ENCODE results near the gene RMND1.
"Not testable (repeated sequence)": the region's sequence is repeated elsewhere in the genome, so short reads cannot be mapped to it uniquely, and the experiment has no call there.

RMND1 gene

DNA sequence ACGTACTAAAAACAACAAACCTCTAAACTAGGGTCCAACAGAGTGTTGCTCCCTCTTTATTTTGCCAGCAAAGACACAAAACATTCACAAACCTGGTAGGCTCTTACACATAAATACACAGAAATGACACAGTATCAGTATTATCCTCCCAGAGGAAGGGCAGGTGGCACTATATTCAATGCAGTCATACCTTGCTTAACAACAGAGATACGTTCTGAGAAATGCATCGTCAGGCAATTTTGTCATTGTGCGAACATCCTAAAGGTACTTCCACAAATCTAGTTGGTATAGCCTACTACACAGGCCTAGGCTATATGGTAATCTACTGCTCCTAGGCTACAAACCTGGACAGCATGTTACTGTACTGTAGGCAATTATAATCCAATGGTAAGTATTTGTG lies 70.2 kb downstream of the RMND1 start:
- DNase-seq, result no peak

DNA sequence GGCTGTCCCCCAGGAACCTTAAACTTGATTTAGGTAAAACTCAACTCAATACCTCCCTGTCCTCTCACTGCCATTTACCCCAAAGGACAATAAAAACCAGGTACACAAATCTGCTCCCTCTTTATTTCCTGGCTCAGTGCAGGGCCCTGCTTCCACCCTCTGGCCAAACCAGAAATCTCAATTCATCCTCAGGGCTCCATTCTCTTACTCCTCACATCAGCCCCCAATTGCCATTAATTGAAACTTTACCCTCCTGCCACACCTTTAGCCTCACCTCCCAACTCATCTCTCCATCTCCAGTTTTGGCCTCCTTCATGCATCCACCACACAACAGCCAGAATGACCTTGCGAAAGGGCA lies 71.1 kb downstream of the RMND1 start:
- no peak for DNase-seq

DNA sequence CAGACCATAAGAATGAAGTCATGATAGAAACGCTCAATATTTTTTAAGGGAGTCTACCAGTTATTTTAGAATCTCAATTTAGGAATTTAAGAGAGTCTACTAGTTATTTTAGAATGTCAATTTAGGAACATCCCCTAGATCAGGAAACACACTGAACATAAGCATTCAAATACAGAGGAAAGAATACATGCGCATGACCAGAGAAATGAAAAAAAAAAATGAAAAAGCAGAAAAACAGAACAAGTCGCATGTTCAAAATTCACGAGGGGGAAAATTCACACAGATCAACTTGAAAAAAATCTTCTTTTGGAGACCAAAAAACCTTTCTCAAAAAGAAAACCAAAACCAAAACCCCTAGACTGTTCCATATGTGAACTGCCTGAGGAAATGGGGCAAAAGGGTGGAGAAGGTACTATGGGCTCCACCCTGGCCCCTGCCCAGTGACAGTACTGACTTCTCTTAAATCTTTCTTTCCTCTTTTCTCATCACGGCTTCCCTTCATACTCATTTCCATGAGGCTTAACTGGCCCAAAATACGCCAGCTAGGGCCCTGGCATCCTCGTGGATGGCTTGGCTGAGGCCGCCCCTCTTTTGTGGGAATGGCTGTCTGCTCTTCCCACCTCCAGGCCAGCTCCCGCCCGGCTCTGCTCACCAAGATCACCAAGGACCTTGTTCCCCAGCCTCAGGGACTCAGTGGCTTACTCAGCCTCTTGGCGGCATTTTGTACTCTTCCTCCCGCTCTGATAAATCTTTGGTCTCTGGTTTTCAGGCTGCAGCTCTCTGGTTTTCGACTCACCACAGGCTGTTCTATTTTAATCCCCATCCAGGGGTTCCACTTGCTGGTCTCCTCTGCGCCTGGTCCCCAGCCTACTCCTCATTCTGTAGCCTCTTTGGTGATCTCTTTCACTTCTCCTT lies 71.7 kb downstream of the RMND1 start:
- peak; percentile 16 for DNase-seq

DNA sequence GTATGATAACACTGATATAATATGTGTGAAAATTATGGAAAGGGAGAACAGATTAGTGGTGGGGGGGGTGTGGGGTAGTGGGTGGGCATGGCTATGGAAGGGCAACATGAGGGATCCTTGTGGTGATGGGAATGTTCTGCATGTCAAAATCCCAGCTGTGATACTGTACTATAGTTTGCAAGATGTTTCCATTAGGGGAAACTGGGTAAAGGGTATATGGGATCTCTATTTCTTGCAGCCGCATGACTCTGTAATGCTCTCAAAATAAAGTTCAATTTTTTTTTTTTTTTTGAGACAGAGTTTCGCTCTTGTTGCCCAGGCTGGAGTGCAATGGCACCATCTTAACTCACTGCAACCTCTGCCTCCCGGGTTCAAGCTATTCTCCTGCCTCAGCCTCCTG lies 74.8 kb downstream of the RMND1 start:
- no peak for DNase-seq

DNA sequence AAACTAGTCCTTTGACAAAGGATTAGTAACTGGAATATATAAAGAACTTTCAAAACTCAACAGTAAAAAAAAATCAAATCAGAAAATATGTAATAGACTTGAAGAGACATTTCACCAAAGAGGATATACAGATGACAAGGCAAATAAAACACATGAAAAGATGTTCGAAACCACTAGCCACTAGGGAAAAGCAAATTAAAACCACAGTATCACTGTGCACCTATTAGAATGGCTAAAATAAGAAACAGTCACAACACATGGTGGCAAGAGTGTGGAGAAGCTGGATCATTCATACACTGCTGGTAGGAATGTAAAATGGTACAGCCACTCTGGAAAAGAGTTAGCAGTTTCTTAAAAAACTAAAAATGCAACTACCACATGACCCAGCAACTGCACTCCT lies 75.5 kb downstream of the RMND1 start:
- no peak for DNase-seq

DNA sequence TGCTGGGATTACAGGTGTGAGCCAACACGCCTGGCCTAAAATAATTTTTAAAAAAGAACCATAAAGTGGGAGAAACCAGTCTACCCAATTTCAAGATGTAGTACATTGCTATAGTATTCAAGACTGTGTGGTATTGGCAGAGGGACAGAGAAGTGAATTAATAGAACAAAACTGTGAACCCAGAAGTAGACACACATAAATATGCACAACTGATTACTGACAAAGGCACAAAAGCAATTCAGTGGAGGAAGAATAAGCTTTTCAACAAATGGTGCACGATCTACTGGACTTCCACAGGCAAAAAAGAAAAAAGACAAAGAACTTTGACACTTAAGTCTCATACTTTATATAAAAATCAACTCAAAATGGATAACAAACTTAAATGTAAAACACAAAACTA lies 76.1 kb downstream of the RMND1 start:
- DNase-seq, result no peak

DNA sequence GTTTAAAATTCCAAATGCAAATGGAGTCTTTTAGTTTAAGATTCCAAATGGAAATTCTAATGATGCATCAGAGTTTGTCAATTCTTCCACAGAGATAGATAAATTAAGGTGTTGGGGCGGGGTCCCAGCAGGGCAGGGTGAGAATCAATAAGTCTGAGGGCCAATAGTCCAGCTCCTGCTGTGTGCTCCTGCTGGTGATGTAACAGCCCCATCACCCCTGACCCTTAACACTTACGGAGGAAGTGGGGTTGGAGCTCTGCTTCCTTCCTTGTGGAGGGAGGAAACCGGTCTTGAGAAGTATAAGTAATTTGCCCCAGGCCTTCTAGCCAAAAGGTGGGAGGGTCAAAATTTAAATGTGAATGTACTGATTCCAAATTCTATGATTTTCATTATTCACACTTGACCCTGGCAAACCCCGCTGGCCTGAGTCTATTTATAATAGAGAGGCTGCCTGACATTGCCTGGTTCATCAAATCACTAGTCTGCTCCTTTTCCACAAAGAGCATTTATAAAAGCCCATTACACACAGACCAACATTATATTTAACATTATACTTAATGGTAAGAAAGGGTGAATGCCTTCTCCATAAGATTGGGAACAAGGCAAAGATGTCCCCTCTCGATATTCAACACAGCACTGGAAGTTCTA lies 77.8 kb downstream of the RMND1 start:
- DNase-seq, result no peak

DNA sequence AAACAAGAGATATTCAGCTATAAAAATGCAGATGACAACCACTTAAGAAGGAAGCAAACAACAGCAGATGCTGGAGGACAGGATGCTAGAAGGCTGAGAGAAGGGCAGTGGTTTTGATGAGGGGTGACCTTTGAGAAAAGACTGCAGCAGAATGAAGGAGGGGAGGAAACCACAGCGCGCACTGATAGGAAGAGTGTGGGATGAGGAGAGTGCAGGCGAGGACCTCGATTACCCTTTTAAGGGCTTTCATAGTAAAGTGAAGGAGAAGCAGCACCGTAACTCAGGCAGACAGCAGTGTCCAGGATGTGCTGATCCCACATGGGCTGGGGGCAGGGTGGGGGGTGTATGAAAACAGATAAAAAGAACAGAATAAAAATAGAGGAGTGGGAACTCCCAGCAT lies 79.8 kb downstream of the RMND1 start:
- peak; percentile 24 for DNase-seq

DNA sequence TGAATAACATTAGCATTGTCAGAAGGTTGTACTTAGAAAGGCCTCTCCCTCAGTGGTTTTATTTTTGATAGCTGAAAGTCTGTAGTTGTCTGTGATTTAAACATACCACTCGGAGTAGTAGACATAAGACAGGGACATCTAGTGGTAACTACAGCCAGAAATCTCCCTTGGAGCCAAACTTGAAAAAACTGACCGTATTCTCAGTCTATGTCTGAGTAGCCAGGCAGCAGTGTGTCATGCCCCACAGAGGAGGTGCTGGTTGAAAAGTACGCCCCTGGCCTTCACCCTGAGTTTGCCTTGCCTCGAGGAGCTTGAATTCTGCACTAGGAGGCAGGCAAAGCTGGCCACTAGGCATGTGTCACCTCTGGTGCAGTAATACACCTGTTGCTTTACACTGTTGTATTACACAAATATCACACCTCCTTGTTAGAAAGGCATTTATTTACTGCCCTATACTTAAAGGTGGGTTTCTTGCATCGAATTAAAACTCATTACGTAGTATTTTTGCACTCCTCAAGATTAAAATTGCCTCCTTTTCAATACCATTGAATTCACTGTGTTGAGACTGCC lies 81.3 kb downstream of the RMND1 start:
- no peak for DNase-seq

DNA sequence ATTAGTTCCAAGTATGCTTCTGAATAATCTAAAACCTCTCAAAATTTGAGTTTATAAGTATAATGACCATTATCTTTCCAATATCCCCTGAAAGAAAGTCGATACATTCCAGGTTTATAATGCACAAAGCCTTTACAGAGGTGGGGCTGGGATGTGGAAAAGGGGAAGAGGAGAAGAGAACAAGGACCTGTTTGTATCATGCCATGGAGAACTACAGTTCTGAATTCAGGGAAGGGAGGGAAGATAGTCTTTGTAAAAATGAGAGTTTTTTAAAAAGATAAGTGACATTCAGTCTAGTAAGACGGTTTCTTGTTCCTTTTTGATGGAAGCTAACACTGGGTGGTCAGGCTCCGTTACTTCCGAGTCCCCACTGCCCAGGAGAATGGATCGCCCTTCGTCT lies 86.7 kb downstream of the RMND1 start:
- no peak for DNase-seq

DNA sequence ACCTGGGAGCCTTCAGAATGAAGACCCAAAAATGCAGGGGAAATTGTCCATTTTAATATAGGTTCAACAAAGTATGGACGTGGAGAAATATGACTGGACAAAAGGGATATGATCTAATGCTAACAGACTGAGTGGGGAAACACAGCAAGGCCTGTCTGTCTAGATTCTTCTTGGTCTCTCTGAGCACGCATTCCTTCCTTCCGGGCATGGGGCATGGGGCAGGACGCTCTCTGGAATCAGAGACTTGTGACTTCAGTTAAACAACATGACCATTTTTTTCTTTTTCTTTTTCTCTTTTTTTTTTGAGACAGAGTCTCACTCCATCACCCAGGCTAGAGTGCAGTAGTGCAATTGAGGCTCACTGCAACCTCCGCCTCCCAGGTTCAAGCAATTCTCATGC lies 92.4 kb downstream of the RMND1 start:
- no peak for DNase-seq

DNA sequence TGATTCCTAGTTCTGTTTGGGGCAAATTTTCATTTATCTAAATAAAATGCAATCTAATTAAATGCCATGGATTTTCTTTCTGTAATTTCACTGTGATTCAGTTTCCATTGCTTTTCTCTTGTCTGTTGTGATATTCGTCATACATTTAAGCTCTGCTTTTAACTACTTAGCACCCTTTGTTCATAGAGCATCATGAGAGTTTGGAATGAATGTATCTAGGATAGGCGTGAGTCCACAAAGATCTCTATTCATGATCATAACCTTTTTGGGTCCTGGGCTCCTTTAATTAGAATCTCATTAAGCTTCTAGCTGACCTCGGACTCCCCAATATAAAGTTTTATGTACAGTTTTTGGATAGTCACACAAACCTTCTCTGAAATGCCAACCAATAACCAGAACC lies 93.5 kb downstream of the RMND1 start:
- DNase-seq, result no peak

DNA sequence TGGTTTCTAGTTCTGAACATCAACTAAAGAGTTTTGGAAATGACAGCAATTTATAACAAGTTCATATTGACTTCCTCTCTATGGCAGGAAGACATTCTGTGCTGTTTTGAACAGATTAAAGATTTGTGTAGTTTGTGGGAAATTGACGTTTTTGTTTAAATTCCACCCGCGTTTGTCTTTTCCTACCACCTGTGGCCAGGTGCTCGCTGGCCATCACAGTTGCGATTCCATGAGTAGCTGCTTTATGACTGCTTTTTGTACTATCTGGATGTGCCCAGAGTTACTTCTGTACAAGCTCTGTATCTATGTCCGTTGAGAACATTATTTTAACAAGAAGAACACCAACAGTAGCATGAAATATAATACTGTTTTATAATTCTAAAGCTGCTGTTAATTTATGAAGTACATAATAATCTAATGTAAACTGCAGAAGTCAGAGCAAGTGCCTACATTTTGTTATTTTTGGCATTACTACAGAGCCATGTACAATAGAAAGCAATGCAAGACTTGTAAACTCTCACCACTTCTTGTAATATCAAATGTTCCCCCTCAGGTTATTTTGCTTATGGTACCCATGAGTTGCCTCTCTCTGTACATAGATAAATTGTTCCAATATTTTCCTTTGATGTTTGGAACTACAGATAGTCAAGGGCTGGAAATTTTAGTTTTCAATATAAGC lies 94.0 kb downstream of the RMND1 start:
- no peak for DNase-seq

DNA sequence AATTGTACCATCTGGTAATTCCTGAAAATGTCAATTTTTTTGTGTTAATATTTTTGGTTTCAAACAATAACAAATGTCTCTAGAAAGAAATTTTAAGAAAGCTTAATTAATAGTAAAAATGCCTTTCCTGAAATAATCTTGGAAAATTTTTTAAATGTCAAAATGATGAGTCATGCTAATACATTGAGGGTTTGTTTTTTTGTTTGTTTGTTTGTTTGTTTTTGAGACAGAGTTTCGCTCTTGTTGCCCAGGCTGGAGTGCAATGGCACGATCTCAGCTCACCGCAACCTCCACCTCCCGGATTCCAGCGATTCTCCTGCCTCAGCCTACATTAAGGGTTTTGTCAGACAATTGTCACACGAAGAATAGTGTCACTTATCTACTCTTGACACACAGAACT lies 94.9 kb downstream of the RMND1 start:
- DNase-seq, result not testable (repeated sequence)
